ENCODE measurements around the gene TNFRSF25.

TNFRSF25 gene

GRCh38 chr1:6414881-6415626 is 50.9 kb downstream of the TNFRSF25 start:
- no peak for TF ChIP-seq CTCF (IDR thresholded peaks at IDR 0.05; ENCODE audit: extremely low read depth, missing control alignments)
- DNase-seq (ENCODE audit: low spot score): no peak

GRCh38 chr1:6414443-6414844 is 51.5 kb downstream of the TNFRSF25 start:
- peak; percentile 27 for TF ChIP-seq CTCF (IDR thresholded peaks at IDR 0.05; ENCODE audit: extremely low read depth, missing control alignments)
- DNase-seq (ENCODE audit: low spot score): peak; percentile 80

GRCh38 chr1:6412896-6413295 is 53.1 kb downstream of the TNFRSF25 start:
- TF ChIP-seq CTCF (IDR thresholded peaks at IDR 0.05; ENCODE audit: extremely low read depth, missing control alignments): no peak
- no peak for DNase-seq (ENCODE audit: low spot score)
